ENCODE measurements around the gene PER3. TPM values are rescaled to one million over a fixed set of nuclear protein-coding genes. Genes with fewer than 3 reads are reported as not detected.

PER3 gene
- total RNA-seq, 1 experiment from 2014 or later = 3.8 TPM

GRCh38 chr1:7808253-7808844, 24.3 kb downstream of the PER3 start:
- peaks cover 9% of the 10 kb centered on the region for H3K36me3 Mint-ChIP-seq (ENCODE audit: insufficient read depth, unreplicated experiment)
- no peak for DNase-seq
- H3K9me3 Mint-ChIP-seq (ENCODE audit: low read depth, unreplicated experiment) = peaks cover 5% of the 10 kb centered on the region
- intact Hi-C loops (cut with micrococcal nuclease; ENCODE audit: unreplicated experiment) = loop anchor here (1.0 kb wide), 1 partner anchor 94 kb away; no protein-coding TSS in a partner anchor
- peak; percentile 45 for TF ChIP-seq CTCF (IDR thresholded peaks at IDR 0.05; ENCODE audit: unreplicated experiment)
- no peaks in the 10 kb centered on the region for H3K27me3 Mint-ChIP-seq (ENCODE audit: unreplicated experiment)
- BruUV-seq (replicated peaks) = no TSS peak
- CTCF ChIA-PET = interaction anchor here (0.6 to 1.0 kb wide), 8 partner anchors 11 to 458 kb away, joined by 3 to 8 read pairs (median 4); no protein-coding TSS in a partner anchor
- no peaks in the 10 kb centered on the region for H3K4me1 Mint-ChIP-seq (ENCODE audit: low read depth, unreplicated experiment)
- H3K4me3 Mint-ChIP-seq (ENCODE audit: low read depth, unreplicated experiment) = no peak overlapping the region
- H3K27ac Mint-ChIP-seq (ENCODE audit: unreplicated experiment) = no peak overlapping the region

GRCh38 chr1:7809742-7810141, 25.7 kb downstream of the PER3 start:
- no peak overlapping the region for H3K4me3 Mint-ChIP-seq (ENCODE audit: low read depth, unreplicated experiment)
- H3K4me1 Mint-ChIP-seq (ENCODE audit: low read depth, unreplicated experiment) = no peaks in the 10 kb centered on the region
- peaks cover 6% of the 10 kb centered on the region for H3K9me3 Mint-ChIP-seq (ENCODE audit: low read depth, unreplicated experiment)
- no TSS peak for BruUV-seq (replicated peaks)
- no peak for DNase-seq
- no peak overlapping the region for H3K27ac Mint-ChIP-seq (ENCODE audit: unreplicated experiment)
- H3K27me3 Mint-ChIP-seq (ENCODE audit: unreplicated experiment) = no peaks in the 10 kb centered on the region
- CTCF ChIA-PET = no interaction called here
- no peak for TF ChIP-seq CTCF (IDR thresholded peaks at IDR 0.05; ENCODE audit: unreplicated experiment)
- peaks cover 4% of the 10 kb centered on the region for H3K36me3 Mint-ChIP-seq (ENCODE audit: insufficient read depth, unreplicated experiment)
- intact Hi-C loops (cut with micrococcal nuclease; ENCODE audit: unreplicated experiment) = no loop called here

- CTCF ChIA-PET = no interaction called here
- peaks cover 6% of the 10 kb centered on the region for H3K9me3 Mint-ChIP-seq (ENCODE audit: low read depth, unreplicated experiment)
- no peaks in the 10 kb centered on the region for H3K27me3 Mint-ChIP-seq (ENCODE audit: unreplicated experiment)
- H3K4me3 Mint-ChIP-seq (ENCODE audit: low read depth, unreplicated experiment) = no peak overlapping the region
- DNase-seq = no peak
- no TSS peak for BruUV-seq (replicated peaks)
- TF ChIP-seq CTCF (IDR thresholded peaks at IDR 0.05; ENCODE audit: unreplicated experiment) = no peak
- peaks cover 3% of the 10 kb centered on the region for H3K36me3 Mint-ChIP-seq (ENCODE audit: insufficient read depth, unreplicated experiment)
- intact Hi-C loops (cut with micrococcal nuclease; ENCODE audit: unreplicated experiment) = no loop called here
- no peak overlapping the region for H3K27ac Mint-ChIP-seq (ENCODE audit: unreplicated experiment)
- H3K4me1 Mint-ChIP-seq (ENCODE audit: low read depth, unreplicated experiment) = no peaks in the 10 kb centered on the region
Measured at GRCh38 chr1:7810395-7810794, 26.3 kb downstream of the PER3 start.

- no peak for TF ChIP-seq CTCF (IDR thresholded peaks at IDR 0.05; ENCODE audit: unreplicated experiment)
- H3K9me3 Mint-ChIP-seq (ENCODE audit: low read depth, unreplicated experiment) = peaks cover 6% of the 10 kb centered on the region
- CTCF ChIA-PET = no interaction called here
- no peak overlapping the region for H3K27ac Mint-ChIP-seq (ENCODE audit: unreplicated experiment)
- H3K27me3 Mint-ChIP-seq (ENCODE audit: unreplicated experiment) = no peaks in the 10 kb centered on the region
- DNase-seq = no peak
- H3K4me3 Mint-ChIP-seq (ENCODE audit: low read depth, unreplicated experiment) = no peak overlapping the region
- no TSS peak for BruUV-seq (replicated peaks)
- H3K4me1 Mint-ChIP-seq (ENCODE audit: low read depth, unreplicated experiment) = no peaks in the 10 kb centered on the region
- intact Hi-C loops (cut with micrococcal nuclease; ENCODE audit: unreplicated experiment) = no loop called here
- peaks cover 3% of the 10 kb centered on the region for H3K36me3 Mint-ChIP-seq (ENCODE audit: insufficient read depth, unreplicated experiment)
Measured at GRCh38 chr1:7811476-7811875, 27.4 kb downstream of the PER3 start.

All from Calu3 (cell line).